ENCODE measurements around the gene UBTD2. TPM values are rescaled to one million over a fixed set of nuclear protein-coding genes. Genes with fewer than 3 reads are reported as not detected.

Gene UBTD2
- total RNA-seq, 1 experiment from 2014 or later: 22.6 TPM

DNA sequence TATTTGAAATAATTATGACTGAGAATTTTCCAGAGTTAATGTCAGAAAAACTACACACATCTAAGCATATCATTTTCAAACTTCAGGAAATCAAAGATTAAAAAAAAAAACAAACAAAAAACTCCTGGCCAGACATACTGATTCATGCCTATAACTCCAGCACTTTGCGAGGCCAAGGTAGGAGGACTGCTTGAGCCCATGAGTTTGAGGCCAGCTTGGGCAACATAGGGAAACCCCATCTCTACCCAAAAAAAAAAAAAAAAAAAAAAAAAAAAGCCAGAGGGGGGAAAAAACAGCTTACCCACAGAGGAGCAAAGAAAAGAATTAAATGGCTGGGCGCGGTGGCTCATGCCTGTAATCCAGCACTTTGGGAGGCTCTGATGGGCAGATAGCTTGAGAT, 67.2 kb downstream of the UBTD2 start:
- Histone ChIP-seq H2AFZ (ENCODE audit: low read length) (no peak overlapping the region), H3K9me3 (ENCODE audit: low read length) (no peaks in the 10 kb centered on the region), H3K9me2 (replicated peaks; ENCODE audit: low read length) (no peaks in the 10 kb centered on the region), H3K36me3 (ENCODE audit: low read depth, low read length) (peaks cover 18% of the 10 kb centered on the region), H3K27me3 (ENCODE audit: low read length) (no peaks in the 10 kb centered on the region), H3K27ac (ENCODE audit: low read length) (no peak overlapping the region), H4K20me1 (ENCODE audit: low read length) (no peaks in the 10 kb centered on the region), H3K9ac (ENCODE audit: low read length) (no peak overlapping the region), H3K79me2 (ENCODE audit: low read length) (no peaks in the 10 kb centered on the region), H3K4me2 (ENCODE audit: low read length) (no peak overlapping the region), H3K4me3 (ENCODE audit: low read length) (no peak overlapping the region), H3F3A (ENCODE audit: low read length, unreplicated experiment) (no peaks in the 10 kb centered on the region), H3K4me1 (ENCODE audit: insufficient read depth, low read length) (no peaks in the 10 kb centered on the region)
- TF ChIP-seq, protein P1, sequence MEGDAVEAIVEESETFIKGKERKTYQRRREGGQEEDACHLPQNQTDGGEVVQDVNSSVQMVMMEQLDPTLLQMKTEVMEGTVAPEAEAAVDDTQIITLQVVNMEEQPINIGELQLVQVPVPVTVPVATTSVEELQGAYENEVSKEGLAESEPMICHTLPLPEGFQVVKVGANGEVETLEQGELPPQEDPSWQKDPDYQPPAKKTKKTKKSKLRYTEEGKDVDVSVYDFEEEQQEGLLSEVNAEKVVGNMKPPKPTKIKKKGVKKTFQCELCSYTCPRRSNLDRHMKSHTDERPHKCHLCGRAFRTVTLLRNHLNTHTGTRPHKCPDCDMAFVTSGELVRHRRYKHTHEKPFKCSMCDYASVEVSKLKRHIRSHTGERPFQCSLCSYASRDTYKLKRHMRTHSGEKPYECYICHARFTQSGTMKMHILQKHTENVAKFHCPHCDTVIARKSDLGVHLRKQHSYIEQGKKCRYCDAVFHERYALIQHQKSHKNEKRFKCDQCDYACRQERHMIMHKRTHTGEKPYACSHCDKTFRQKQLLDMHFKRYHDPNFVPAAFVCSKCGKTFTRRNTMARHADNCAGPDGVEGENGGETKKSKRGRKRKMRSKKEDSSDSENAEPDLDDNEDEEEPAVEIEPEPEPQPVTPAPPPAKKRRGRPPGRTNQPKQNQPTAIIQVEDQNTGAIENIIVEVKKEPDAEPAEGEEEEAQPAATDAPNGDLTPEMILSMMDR (conservative IDR thresholded peaks at IDR 0.05; ENCODE audit: low read depth, low read length): no peak
- TF ChIP-seq EZH2 (IDR thresholded peaks at IDR 0.05; ENCODE audit: low read length, unreplicated experiment) (no peak), EZH2phosphoT487 (IDR thresholded peaks at IDR 0.05; ENCODE audit: borderline replicate concordance, low read length) (no peak)
- no peak for ATAC-seq
- no TSS peak for BruUV-seq (replicated peaks)
- no peak for DNase-seq
- CTCF ChIA-PET: no interaction called here
- intact Hi-C loops (cut with micrococcal nuclease): no loop called here
- POLR2A ChIA-PET (ENCODE audit: unreplicated experiment): no interaction called here

DNA sequence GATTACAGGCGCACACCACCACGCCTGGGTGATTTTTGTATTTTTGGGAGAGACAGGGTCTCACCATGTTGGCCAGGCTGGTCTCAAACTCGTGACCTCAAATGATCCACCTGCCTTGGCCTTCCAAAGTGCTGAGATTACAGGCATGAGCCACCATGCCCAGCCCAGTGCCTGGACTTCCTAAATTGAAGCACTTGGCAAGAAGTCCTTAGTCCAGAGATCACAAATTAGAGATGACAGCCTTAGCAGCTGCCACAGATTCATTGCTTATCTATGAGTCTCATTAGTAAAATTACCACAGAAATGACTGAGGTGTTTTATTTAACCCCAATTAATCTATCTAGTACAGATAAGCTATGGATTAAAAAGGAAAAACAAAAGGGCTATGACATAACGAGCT, 70.4 kb downstream of the UBTD2 start:
- no TSS peak for BruUV-seq (replicated peaks)
- H3F3A ChIP-seq (ENCODE audit: low read length, unreplicated experiment): no peaks in the 10 kb centered on the region
- no peaks in the 10 kb centered on the region for H3K9me3 ChIP-seq (ENCODE audit: low read length)
- no peaks in the 10 kb centered on the region for H3K79me2 ChIP-seq (ENCODE audit: low read length)
- peaks cover 17% of the 10 kb centered on the region for H3K36me3 ChIP-seq (ENCODE audit: low read depth, low read length)
- no peak for ATAC-seq
- H2AFZ ChIP-seq (ENCODE audit: low read length): no peak overlapping the region
- ChIA-PET POLR2A (ENCODE audit: unreplicated experiment) (no interaction called here), CTCF (no interaction called here)
- no peak overlapping the region for H3K27ac ChIP-seq (ENCODE audit: low read length)
- H3K4me2 ChIP-seq (ENCODE audit: low read length): no peak overlapping the region
- H3K27me3 ChIP-seq (ENCODE audit: low read length): no peaks in the 10 kb centered on the region
- H3K4me1 ChIP-seq (ENCODE audit: insufficient read depth, low read length): no peaks in the 10 kb centered on the region
- DNase-seq: no peak
- H3K9me2 ChIP-seq (replicated peaks; ENCODE audit: low read length): no peaks in the 10 kb centered on the region
- H3K9ac ChIP-seq (ENCODE audit: low read length): no peak overlapping the region
- H4K20me1 ChIP-seq (ENCODE audit: low read length): no peaks in the 10 kb centered on the region
- TF ChIP-seq EZH2phosphoT487 (IDR thresholded peaks at IDR 0.05; ENCODE audit: borderline replicate concordance, low read length) (no peak), EZH2 (IDR thresholded peaks at IDR 0.05; ENCODE audit: low read length, unreplicated experiment) (no peak)
- TF ChIP-seq, protein P1 (conservative IDR thresholded peaks at IDR 0.05; ENCODE audit: low read depth, low read length): no peak
- H3K4me3 ChIP-seq (ENCODE audit: low read length): no peak overlapping the region
- intact Hi-C loops (cut with micrococcal nuclease): no loop called here

GRCh38 chr5:172211676-172212075, 71.9 kb downstream of the UBTD2 start:
- no peak for DNase-seq
- H3F3A ChIP-seq (ENCODE audit: low read length, unreplicated experiment): no peaks in the 10 kb centered on the region
- H3K9me2 ChIP-seq (replicated peaks; ENCODE audit: low read length): no peaks in the 10 kb centered on the region
- no peak overlapping the region for H2AFZ ChIP-seq (ENCODE audit: low read length)
- intact Hi-C loops (cut with micrococcal nuclease): no loop called here
- POLR2A ChIA-PET (ENCODE audit: unreplicated experiment): no interaction called here
- no peaks in the 10 kb centered on the region for H3K27me3 ChIP-seq (ENCODE audit: low read length)
- no peaks in the 10 kb centered on the region for H3K79me2 ChIP-seq (ENCODE audit: low read length)
- H3K4me2 ChIP-seq (ENCODE audit: low read length): no peak overlapping the region
- CTCF ChIA-PET: no interaction called here
- H3K9ac ChIP-seq (ENCODE audit: low read length): no peak overlapping the region
- TF ChIP-seq, protein P1 (conservative IDR thresholded peaks at IDR 0.05; ENCODE audit: low read depth, low read length): no peak
- TF ChIP-seq EZH2phosphoT487 (IDR thresholded peaks at IDR 0.05; ENCODE audit: borderline replicate concordance, low read length) (no peak), EZH2 (IDR thresholded peaks at IDR 0.05; ENCODE audit: low read length, unreplicated experiment) (no peak)
- H3K4me1 ChIP-seq (ENCODE audit: insufficient read depth, low read length): no peaks in the 10 kb centered on the region
- no peak overlapping the region for H3K4me3 ChIP-seq (ENCODE audit: low read length)
- peaks cover 13% of the 10 kb centered on the region; the same call in 1 of the 2 replicates for H3K36me3 ChIP-seq (ENCODE audit: low read depth, low read length)
- no peaks in the 10 kb centered on the region for H3K9me3 ChIP-seq (ENCODE audit: low read length)
- no peak overlapping the region for H3K27ac ChIP-seq (ENCODE audit: low read length)
- H4K20me1 ChIP-seq (ENCODE audit: low read length): no peaks in the 10 kb centered on the region
- ATAC-seq: no peak
- BruUV-seq (replicated peaks): no TSS peak

Measured in PC-3 (cell line).